ENCODE data around the gene DNM3. TPM values are rescaled to one million over a fixed set of nuclear protein-coding genes. Genes with fewer than 3 reads are reported as not detected.

Gene DNM3
- total RNA-seq, 4 donors from 2014 or later = 2.7 to 4.5 (median 4.0) TPM

DNA sequence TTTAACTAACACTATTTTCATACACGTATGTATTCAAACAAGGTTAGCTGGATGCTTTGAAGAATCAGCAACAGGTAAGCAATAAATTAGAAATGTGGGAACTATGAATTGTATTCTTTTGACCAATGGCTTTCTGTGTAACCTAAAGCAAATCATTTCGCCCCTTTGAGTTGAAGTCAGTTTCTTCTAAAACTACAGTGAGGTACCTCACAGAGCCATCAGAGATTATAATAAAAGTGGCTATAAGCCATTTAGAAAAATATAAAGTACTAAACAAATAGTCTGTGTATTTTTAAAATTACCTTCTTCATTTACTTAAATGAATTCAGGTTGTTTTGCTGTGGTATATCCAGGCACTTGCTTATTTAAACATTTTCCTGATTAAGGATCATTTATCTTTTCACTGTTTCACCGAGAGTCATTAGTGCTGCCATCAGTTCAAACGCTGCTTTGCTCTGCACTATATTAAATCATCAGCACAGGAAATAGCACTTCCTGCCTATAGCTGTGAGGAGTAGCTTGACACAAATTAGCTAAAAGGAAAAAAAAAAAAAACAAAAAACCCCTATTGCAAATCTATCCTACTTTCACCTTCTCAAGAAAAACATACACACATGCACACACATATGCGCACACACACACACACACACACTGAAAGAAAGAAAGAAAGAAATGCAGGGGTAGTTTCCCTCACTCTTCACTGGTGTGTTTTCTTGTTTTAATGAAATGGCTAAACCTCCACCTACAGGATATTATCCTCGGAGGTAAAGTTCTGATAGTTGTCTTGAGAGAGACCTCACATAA is 539.3 kb downstream of the DNM3 start:
- WGBS, 2 donors = 59 to 63% methylated on average over 6 of the region's 6 CpGs
- no peak for TF ChIP-seq POLR2A (IDR thresholded peaks at IDR 0.05)
- TF ChIP-seq, protein P1, sequence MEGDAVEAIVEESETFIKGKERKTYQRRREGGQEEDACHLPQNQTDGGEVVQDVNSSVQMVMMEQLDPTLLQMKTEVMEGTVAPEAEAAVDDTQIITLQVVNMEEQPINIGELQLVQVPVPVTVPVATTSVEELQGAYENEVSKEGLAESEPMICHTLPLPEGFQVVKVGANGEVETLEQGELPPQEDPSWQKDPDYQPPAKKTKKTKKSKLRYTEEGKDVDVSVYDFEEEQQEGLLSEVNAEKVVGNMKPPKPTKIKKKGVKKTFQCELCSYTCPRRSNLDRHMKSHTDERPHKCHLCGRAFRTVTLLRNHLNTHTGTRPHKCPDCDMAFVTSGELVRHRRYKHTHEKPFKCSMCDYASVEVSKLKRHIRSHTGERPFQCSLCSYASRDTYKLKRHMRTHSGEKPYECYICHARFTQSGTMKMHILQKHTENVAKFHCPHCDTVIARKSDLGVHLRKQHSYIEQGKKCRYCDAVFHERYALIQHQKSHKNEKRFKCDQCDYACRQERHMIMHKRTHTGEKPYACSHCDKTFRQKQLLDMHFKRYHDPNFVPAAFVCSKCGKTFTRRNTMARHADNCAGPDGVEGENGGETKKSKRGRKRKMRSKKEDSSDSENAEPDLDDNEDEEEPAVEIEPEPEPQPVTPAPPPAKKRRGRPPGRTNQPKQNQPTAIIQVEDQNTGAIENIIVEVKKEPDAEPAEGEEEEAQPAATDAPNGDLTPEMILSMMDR (IDR thresholded peaks at IDR 0.05) = no peak
- intact Hi-C loops (cut with DNase I; ENCODE audit: low total_unique reads) = no loop called here
- no peak overlapping the region for H3K4me3 ChIP-seq (ENCODE audit: low read depth, poor library complexity, severe bottlenecking)
- DNase-seq (ENCODE audit: low spot score in 2 of 2) = no peak

DNA sequence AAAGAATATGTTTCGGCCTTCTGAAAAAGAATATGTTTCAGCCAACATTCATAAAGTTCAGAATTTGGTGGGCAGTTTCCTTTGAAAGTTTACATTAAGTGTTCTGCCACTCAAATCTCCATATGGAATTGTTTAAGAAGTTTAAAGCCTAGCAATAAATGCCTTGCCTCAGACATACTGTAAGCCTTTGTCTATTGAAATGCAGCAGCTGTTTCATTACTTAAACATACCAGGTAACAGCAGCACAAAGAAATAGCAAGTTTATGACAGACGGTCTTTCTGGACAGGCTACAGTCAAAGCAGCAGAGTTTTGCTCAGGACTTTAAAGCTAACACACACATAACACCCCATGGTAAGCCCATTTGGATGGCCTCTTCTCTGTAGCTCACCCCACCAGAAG is 540.6 kb downstream of the DNM3 start:
- intact Hi-C loops (cut with DNase I; ENCODE audit: low total_unique reads) = no loop called here
- WGBS, 2 donors = 80 to 83% methylated on average over 2 of the region's 2 CpGs
- no peak for DNase-seq (ENCODE audit: low spot score in 2 of 2)
- H3K4me3 ChIP-seq (ENCODE audit: low read depth, poor library complexity, severe bottlenecking) = no peak overlapping the region
- TF ChIP-seq POLR2A (IDR thresholded peaks at IDR 0.05) = no peak
- TF ChIP-seq, protein P1 (IDR thresholded peaks at IDR 0.05) = no peak

- intact Hi-C loops (cut with DNase I; ENCODE audit: low total_unique reads) = no loop called here
- H3K4me3 ChIP-seq (ENCODE audit: low read depth, poor library complexity, severe bottlenecking) = no peak overlapping the region
- no peak for DNase-seq (ENCODE audit: low spot score in 2 of 2)
- TF ChIP-seq, protein P1 (IDR thresholded peaks at IDR 0.05) = no peak
- no peak for TF ChIP-seq POLR2A (IDR thresholded peaks at IDR 0.05)
- 53 to 62% methylated on average over 1 of the region's 1 CpG for WGBS, 2 donors
Measured at GRCh38 chr1:172382406-172382805, 541.1 kb downstream of the DNM3 start.

- no peak overlapping the region for H3K4me3 ChIP-seq (ENCODE audit: low read depth, poor library complexity, severe bottlenecking)
- DNase-seq (ENCODE audit: low spot score in 2 of 2) = no peak
- no peak for TF ChIP-seq POLR2A (IDR thresholded peaks at IDR 0.05)
- TF ChIP-seq, protein P1 (IDR thresholded peaks at IDR 0.05) = no peak
- WGBS, 2 donors = 75 to 76% methylated on average over 4 of the region's 4 CpGs
- intact Hi-C loops (cut with DNase I; ENCODE audit: low total_unique reads) = no loop called here
Measured at GRCh38 chr1:172382990-172383389, 541.7 kb downstream of the DNM3 start.

DNA sequence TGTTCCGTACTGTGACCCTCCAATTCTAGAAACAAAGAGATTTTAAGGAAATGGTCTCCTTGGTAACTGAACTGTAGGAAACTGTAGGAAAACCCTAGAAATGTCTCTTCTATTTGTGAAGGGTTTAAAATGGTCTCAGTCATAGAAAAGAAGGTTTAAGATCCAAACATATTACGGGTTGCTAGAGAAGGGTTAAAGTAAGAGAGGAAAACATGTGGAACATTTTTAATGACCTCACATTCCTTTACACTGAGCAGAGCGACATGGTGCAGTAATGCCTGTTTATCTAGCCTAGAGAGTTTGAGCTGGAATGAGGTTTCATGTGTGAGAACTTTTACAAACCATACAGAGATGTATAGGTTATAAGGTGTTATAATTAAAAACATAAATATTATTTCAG is 542.2 kb downstream of the DNM3 start:
- WGBS, 2 donors = 40 to 41% methylated on average over 3 of the region's 3 CpGs
- no peak overlapping the region for H3K4me3 ChIP-seq (ENCODE audit: low read depth, poor library complexity, severe bottlenecking)
- no peak for DNase-seq (ENCODE audit: low spot score in 2 of 2)
- intact Hi-C loops (cut with DNase I; ENCODE audit: low total_unique reads) = no loop called here
- TF ChIP-seq POLR2A (IDR thresholded peaks at IDR 0.05) = no peak
- TF ChIP-seq, protein P1 (IDR thresholded peaks at IDR 0.05) = no peak

- H3K4me3 ChIP-seq (ENCODE audit: low read depth, poor library complexity, severe bottlenecking) = no peak overlapping the region
- 94 to 98% methylated on average over 1 of the region's 1 CpG for WGBS, 2 donors
- no peak for DNase-seq (ENCODE audit: low spot score in 2 of 2)
- intact Hi-C loops (cut with DNase I; ENCODE audit: low total_unique reads) = no loop called here
- TF ChIP-seq POLR2A (IDR thresholded peaks at IDR 0.05) = no peak
- TF ChIP-seq, protein P1 (IDR thresholded peaks at IDR 0.05) = no peak
Measured at GRCh38 chr1:172384656-172385055, 543.4 kb downstream of the DNM3 start.

All from lower leg skin (tissue), 4 donors.